GM21529 (cell line): ENCODE results near the gene GRK2.

Experiments
- ATAC-seq: cut with Tn5 transposase; IDR thresholded peaks from one replicate; pipeline ENCODE4 v1.9.1; 2021; ENCODE audit not compliant: unreplicated experiment

The GRK2 gene

GRCh38 chr11:67269401-67270255 lies 3.4 kb downstream of the GRK2 start:
- ATAC-seq: no peak

- ATAC-seq: no peak
These were observed 4.3 kb downstream of the GRK2 start for GRCh38 chr11:67270256-67271204.

- ATAC-seq: no peak
These were observed 4.9 kb downstream of the GRK2 start for GRCh38 chr11:67271205-67271540.

- ATAC-seq: no peak
These were observed 5.4 kb downstream of the GRK2 start for GRCh38 chr11:67271541-67272284.

- ATAC-seq: no peak
These were observed 6.3 kb downstream of the GRK2 start for GRCh38 chr11:67272327-67273259.

- ATAC-seq: no peak
These were observed 7.2 kb downstream of the GRK2 start for GRCh38 chr11:67273260-67273990.

- ATAC-seq: no peak
These were observed 8.7 kb downstream of the GRK2 start for GRCh38 chr11:67274768-67275605.

GRCh38 chr11:67275606-67276409 lies 9.5 kb downstream of the GRK2 start:
- no peak for ATAC-seq

- ATAC-seq: peak; percentile 27
These were observed 10.5 kb downstream of the GRK2 start for GRCh38 chr11:67276781-67277230.

GRCh38 chr11:67277231-67277961 lies 11.1 kb downstream of the GRK2 start:
- peak; percentile 71 for ATAC-seq

GRCh38 chr11:67278135-67278938 lies 12.1 kb downstream of the GRK2 start:
- ATAC-seq: no peak

GRCh38 chr11:67278939-67279588 lies 12.8 kb downstream of the GRK2 start:
- ATAC-seq: no peak

- ATAC-seq: no peak
These were observed 13.5 kb downstream of the GRK2 start for GRCh38 chr11:67279589-67280340.

- ATAC-seq: no peak
These were observed 14.1 kb downstream of the GRK2 start for GRCh38 chr11:67280341-67280787.
